OCI-LY1 (cell line): ENCODE results near the gene VCAN.

ENCODE experiments used
- H2AFZ ChIP-seq: fragments of 200-600 bp; sonication (generic), shearing (Covaris generic); 2 replicates; pipeline ENCODE4 v1.6.0; 2014; ENCODE audit warnings: antibody characterized with exemption, mild to moderate bottlenecking, low read length
- H3F3A ChIP-seq: fragments of 200-600 bp; sonication (generic), shearing (Covaris generic); 2 replicates; pipeline ENCODE4 v1.6.0; 2014; ENCODE audit warnings: mild to moderate bottlenecking, antibody characterized with exemption, low read length, moderate library complexity; ENCODE audit not compliant: insufficient read depth
- H3K27ac ChIP-seq: fragments of 200-600 bp; sonication (generic); 2 replicates; pipeline ENCODE4 v1.5.1; 2014; ENCODE audit warnings: low read length, mixed run types, mild to moderate bottlenecking, low read depth; ENCODE audit not compliant: poor library complexity, severe bottlenecking
- H3K27me3 ChIP-seq: fragments of 200-600 bp; sonication (generic); 2 replicates; pipeline ENCODE4 v1.6.0; 2014; ENCODE audit warnings: antibody characterized with exemption, mild to moderate bottlenecking, low read length, moderate library complexity; ENCODE audit not compliant: insufficient read depth
- H3K36me3 ChIP-seq: fragments of 200-600 bp; sonication (generic); 2 replicates; pipeline ENCODE4 v1.6.1; 2014; ENCODE audit warnings: mild to moderate bottlenecking, antibody characterized with exemption, low read length, moderate library complexity, mixed read lengths; ENCODE audit not compliant: insufficient read depth
- H3K4me1 ChIP-seq: fragments of 200-600 bp; sonication (generic); 2 replicates; pipeline ENCODE4 v1.5.1; 2014; ENCODE audit warnings: mild to moderate bottlenecking, low read length, moderate library complexity; ENCODE audit not compliant: insufficient read depth, severe bottlenecking
- H3K4me2 ChIP-seq: fragments of 200-600 bp; sonication (generic), shearing (Covaris generic); 2 replicates; pipeline ENCODE4 v1.6.1; 2014; ENCODE audit warnings: low read length
- H3K4me3 ChIP-seq: fragments of 200-600 bp; sonication (generic); 2 replicates; pipeline ENCODE4 v1.5.1; 2014; ENCODE audit warnings: low read length, low read depth, mild to moderate bottlenecking, mixed read lengths; ENCODE audit not compliant: poor library complexity, severe bottlenecking
- H3K79me2 ChIP-seq: fragments of 200-600 bp; shearing (Covaris generic); 2 replicates; pipeline ENCODE4 v1.6.1; 2016; ENCODE audit warnings: mixed run types, low read length, mixed read lengths; ENCODE audit not compliant: insufficient read depth
- H3K9ac ChIP-seq: fragments of 200-600 bp; sonication (generic), shearing (Covaris generic); 2 replicates; pipeline ENCODE4 v1.6.1; 2014; ENCODE audit warnings: mild to moderate bottlenecking, low read length, mixed read lengths
- H3K9me2 ChIP-seq: fragments of 200-600 bp; sonication (generic), shearing (Covaris generic); 2 replicates; pipeline ENCODE4 v1.6.1; 2014; ENCODE audit warnings: low read depth, mild to moderate bottlenecking, low read length, mixed read lengths
- H3K9me3 ChIP-seq: fragments of 200-600 bp; shearing (Covaris generic); 2 replicates; pipeline ENCODE4 v1.6.1; 2014; ENCODE audit warnings: low read length, mixed read lengths
- H4K20me1 ChIP-seq: fragments of 200-600 bp; sonication (generic), shearing (Covaris generic); 2 replicates; pipeline ENCODE4 v1.6.0; 2016; ENCODE audit warnings: mild to moderate bottlenecking, low read length; ENCODE audit not compliant: insufficient read depth
- CTCF ChIP-seq: fragments of 200-600 bp; sonication (generic), shearing (Covaris generic); IDR thresholded peaks from 2 replicates; pipeline ENCODE4 v1.5.1; 2017; ENCODE audit warnings: mild to moderate bottlenecking, antibody characterized with exemption, low read length, moderate library complexity, mixed read lengths
- EZH2 ChIP-seq: fragments of 200-600 bp; sonication (generic), shearing (Covaris generic); IDR thresholded peaks from 2 replicates; pipeline ENCODE4 v1.8.0; 2017; ENCODE audit warnings: borderline replicate concordance, mixed run types, mild to moderate bottlenecking, antibody characterized with exemption, low read length, moderate library complexity, mixed read lengths

The VCAN gene

GRCh38 chr5:83440826-83441225 lies 30.7 kb upstream of the VCAN start:
- no peak overlapping the region for H3K4me2 ChIP-seq

GRCh38 chr5:83441747-83442146 lies 29.8 kb upstream of the VCAN start:
- H2AFZ ChIP-seq = no peak overlapping the region
- H3F3A ChIP-seq = no peaks in the 10 kb centered on the region
- no peak overlapping the region for H3K9ac ChIP-seq
- no peak overlapping the region for H3K4me2 ChIP-seq
- no peaks in the 10 kb centered on the region for H4K20me1 ChIP-seq
- H3K79me2 ChIP-seq = no peaks in the 10 kb centered on the region
- no peaks in the 10 kb centered on the region for H3K4me1 ChIP-seq
- H3K9me3 ChIP-seq = no peaks in the 10 kb centered on the region
- no peaks in the 10 kb centered on the region for H3K9me2 ChIP-seq
- H3K36me3 ChIP-seq = no peaks in the 10 kb centered on the region
- H3K4me3 ChIP-seq = no peak overlapping the region
- no peak overlapping the region for H3K27ac ChIP-seq
- no peak for TF ChIP-seq CTCF
- no peaks in the 10 kb centered on the region for H3K27me3 ChIP-seq

More at GRCh38 chr5:83440826-83441225, 30.7 kb upstream of the VCAN start:
- no peaks in the 10 kb centered on the region for H3K9me2 ChIP-seq
- no peaks in the 10 kb centered on the region for H3K27me3 ChIP-seq
- no peak overlapping the region for H2AFZ ChIP-seq
- no peak overlapping the region for H3K27ac ChIP-seq
- no peaks in the 10 kb centered on the region for H3F3A ChIP-seq
- H3K79me2 ChIP-seq = no peaks in the 10 kb centered on the region
- TF ChIP-seq CTCF = no peak
- no peak for TF ChIP-seq EZH2
- H3K4me1 ChIP-seq = no peaks in the 10 kb centered on the region
- no peaks in the 10 kb centered on the region for H3K9me3 ChIP-seq
- H3K9ac ChIP-seq = no peak overlapping the region
- H3K36me3 ChIP-seq = no peaks in the 10 kb centered on the region
- no peaks in the 10 kb centered on the region for H4K20me1 ChIP-seq
- no peak overlapping the region for H3K4me3 ChIP-seq

GRCh38 chr5:83443534-83443933 lies 28.0 kb upstream of the VCAN start:
- Histone ChIP-seq H3K4me2 (no peak overlapping the region), H3K27ac (no peak overlapping the region), H3F3A (no peaks in the 10 kb centered on the region), H3K27me3 (no peaks in the 10 kb centered on the region), H3K4me1 (no peaks in the 10 kb centered on the region), H3K79me2 (no peaks in the 10 kb centered on the region), H2AFZ (no peak overlapping the region), H3K4me3 (no peak overlapping the region), H3K9me2 (no peaks in the 10 kb centered on the region), H3K9me3 (no peaks in the 10 kb centered on the region), H3K9ac (no peak overlapping the region), H4K20me1 (no peaks in the 10 kb centered on the region), H3K36me3 (no peaks in the 10 kb centered on the region)
- no peak for TF ChIP-seq EZH2
- no peak for TF ChIP-seq CTCF
